Measurements from ENCODE around the gene WDR76.

Gene WDR76

GRCh38 chr15:43879386-43880355 lies 52.9 kb downstream of the WDR76 start:
- DNase-seq = no peak

- no peak for DNase-seq
These were observed 53.8 kb downstream of the WDR76 start for GRCh38 chr15:43880406-43881194.

GRCh38 chr15:43881245-43881644 lies 54.4 kb downstream of the WDR76 start:
- no peak for DNase-seq

- DNase-seq = peak; percentile 11
These were observed 55.1 kb downstream of the WDR76 start for GRCh38 chr15:43881944-43882343.

GRCh38 chr15:43883571-43883970 lies 56.8 kb downstream of the WDR76 start:
- DNase-seq = no peak

GRCh38 chr15:43886558-43886957 lies 59.8 kb downstream of the WDR76 start:
- DNase-seq = no peak

GRCh38 chr15:43887901-43888300 lies 61.1 kb downstream of the WDR76 start:
- DNase-seq = no peak

GRCh38 chr15:43889042-43889441 lies 62.2 kb downstream of the WDR76 start:
- DNase-seq = no peak

- no peak for DNase-seq
These were observed 67.2 kb downstream of the WDR76 start for GRCh38 chr15:43893956-43894355.

GRCh38 chr15:43895586-43895985 lies 68.8 kb downstream of the WDR76 start:
- no peak for DNase-seq

- no peak for DNase-seq
These were observed 69.7 kb downstream of the WDR76 start for GRCh38 chr15:43896543-43896942.

- DNase-seq = no peak
These were observed 72.1 kb downstream of the WDR76 start for GRCh38 chr15:43898891-43899290.

GRCh38 chr15:43899928-43900327 lies 73.1 kb downstream of the WDR76 start:
- peak; percentile 49 for DNase-seq

- DNase-seq = peak; percentile 16
These were observed 74.2 kb downstream of the WDR76 start for GRCh38 chr15:43900996-43901395.

- DNase-seq = no peak
These were observed 74.7 kb downstream of the WDR76 start for GRCh38 chr15:43901495-43901894.

GRCh38 chr15:43903864-43904290 lies 77.1 kb downstream of the WDR76 start:
- peak; percentile 78 for DNase-seq

GRCh38 chr15:43905755-43906154 lies 79.0 kb downstream of the WDR76 start:
- no peak for DNase-seq

GRCh38 chr15:43908516-43909050 lies 81.8 kb downstream of the WDR76 start:
- no peak for DNase-seq

GRCh38 chr15:43911235-43911781 lies 84.5 kb downstream of the WDR76 start:
- no peak for DNase-seq

- no peak for DNase-seq
These were observed 85.4 kb downstream of the WDR76 start for GRCh38 chr15:43912208-43912607.

GRCh38 chr15:43913026-43913780 lies 86.4 kb downstream of the WDR76 start:
- DNase-seq = peak; percentile 12

GRCh38 chr15:43913941-43914340 lies 87.1 kb downstream of the WDR76 start:
- DNase-seq = no peak

All from hematopoietic multipotent progenitor cell treated with erythropoietin and hydrocortisone succinate and interleukin-3 and kit ligand, for 8 days (in vitro differentiated cells).